ENCODE data around the gene CHAF1A.

Gene CHAF1A

DNA sequence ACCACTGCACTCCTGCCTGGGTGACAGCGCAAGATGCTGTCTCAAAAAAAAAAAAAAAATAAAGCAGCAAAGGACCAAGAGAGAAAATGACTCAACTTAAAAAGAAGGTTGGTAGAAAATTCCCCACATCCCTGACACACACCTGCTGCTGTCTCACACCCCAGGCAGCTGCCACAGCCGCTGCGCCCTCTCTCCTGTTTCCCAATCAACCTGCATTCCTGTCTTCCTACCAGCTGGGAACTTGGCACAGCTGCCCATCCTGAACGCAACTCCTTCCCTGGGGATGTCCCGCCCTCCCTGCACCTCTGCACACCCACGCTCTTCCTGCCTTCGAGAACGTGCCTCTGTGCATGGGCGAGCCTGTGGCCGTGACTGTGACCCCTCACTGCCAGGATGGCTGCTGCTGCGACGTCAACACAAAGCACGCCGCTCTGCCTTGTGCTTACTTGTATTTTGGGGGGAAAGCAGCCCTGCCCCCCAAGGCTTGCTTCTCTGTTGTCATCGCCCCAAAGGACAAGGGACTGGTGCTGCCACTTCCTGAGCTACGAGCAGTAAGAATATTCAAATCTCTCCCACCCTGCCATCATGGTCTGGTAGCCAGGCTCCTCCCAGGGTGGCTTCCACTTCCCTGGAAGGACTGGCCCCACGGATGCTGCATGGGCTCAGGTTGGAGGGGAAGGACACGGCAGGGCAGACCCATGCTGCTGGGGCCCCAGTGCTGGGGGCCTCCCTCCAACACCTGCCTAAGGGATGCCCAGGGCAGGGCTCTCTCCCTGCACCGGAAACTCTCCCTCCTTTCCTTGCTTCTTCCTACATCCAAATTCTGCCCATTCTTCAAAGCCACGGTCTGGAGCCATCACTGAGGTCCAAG is 22.8 kb upstream of the CHAF1A start:
- no peak for DNase-seq (ENCODE audit: low read depth in 2 of 2, low spot score in 1 of 2)

DNA sequence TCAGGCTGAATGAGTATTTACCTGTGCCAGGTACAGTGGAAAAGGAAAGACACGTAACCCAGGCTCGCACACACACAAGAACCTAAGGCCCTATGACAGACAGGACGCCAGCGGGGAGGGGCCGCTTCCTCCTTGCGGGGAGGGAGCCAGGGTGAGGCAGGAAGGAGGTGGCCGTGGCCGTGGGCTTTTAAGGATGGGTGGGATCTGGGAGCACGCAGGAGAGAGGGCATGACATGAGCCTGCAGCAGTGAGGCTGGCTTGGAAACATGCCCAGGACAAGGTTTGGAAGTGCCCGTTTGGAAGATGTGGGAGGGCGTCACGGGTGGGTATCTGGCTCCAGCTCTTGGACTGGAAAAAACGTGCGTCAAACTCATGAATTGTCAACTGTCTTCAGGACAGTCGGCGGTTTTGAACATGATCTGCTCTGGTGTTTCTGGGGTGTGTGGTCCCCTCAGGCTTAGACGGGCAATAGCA is 22.1 kb upstream of the CHAF1A start:
- DNase-seq (ENCODE audit: low read depth in 2 of 2, low spot score in 1 of 2) = no peak

DNA sequence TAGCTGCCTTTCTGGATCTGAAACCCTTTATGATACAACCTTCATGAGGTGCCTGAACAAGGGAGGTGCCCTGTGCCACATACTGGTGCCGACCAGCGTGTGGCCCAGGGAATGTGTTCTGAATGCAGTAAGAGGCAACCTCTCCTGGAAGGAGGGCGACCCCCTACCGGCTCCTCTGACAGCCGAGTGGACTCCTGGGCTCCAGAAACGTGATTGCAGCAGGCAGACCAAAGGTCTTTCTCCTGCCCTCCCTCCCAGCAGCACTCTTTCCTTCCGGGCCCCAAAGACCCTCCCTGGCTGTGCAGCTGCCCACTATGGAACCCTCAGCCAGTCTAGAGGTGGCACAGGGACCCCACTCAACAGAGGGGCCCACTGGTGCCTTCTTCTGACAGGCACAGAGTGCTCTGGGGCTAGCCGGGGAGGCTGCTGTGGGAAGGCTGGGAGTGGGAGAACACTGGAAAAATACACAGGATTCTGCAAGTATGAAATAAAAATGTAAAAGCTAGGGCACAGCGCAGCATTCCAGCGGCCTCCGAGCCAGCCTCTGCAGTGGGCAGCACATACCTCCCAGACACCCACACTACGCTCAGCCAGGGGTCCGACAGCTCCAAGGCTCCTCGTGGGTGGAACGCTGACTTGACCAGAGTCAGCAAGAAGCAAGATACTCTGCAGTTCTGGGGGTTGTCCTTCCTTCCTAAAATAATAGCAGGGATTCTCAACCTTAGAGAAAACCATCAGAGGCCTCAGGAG is 17.0 kb upstream of the CHAF1A start:
- DNase-seq (ENCODE audit: low read depth in 2 of 2, low spot score in 1 of 2) = no peak

DNA sequence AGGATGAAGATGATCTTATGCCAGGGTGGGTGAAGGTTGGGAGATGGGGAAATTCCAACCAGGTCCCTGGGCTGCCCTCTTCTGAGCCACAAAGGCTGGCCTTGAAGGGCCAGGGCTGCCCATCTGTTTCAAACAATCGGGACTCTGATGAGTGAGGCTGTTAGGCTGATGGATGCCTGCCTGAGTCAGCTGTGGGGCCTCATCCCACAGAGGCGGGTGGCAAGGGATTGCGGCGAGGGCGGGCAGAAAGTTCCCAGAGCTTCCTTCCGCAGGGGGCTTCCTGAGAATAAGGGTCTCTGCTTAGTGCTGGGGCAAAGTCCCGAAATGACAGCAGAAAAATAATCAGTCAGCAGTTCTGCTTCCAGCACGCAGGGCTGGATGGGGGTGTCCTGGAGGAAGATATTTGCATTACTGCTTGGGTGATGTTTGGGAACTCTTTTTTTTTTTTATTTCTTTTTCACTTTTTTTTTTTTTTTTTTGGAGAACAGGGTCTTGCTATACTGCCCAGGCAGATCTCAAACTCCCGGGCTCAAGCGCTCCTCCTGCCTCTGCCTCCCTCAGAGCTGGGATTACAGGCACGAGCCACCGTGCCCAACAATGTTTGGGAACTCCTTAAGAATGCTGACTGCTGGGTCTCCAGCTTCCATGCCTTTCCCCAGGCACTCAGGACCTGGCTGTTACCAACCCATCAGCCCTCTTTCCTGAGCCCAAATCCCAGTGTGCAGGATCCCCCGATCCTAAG is 16.2 kb upstream of the CHAF1A start:
- DNase-seq (ENCODE audit: low read depth in 2 of 2, low spot score in 1 of 2) = no peak

DNA sequence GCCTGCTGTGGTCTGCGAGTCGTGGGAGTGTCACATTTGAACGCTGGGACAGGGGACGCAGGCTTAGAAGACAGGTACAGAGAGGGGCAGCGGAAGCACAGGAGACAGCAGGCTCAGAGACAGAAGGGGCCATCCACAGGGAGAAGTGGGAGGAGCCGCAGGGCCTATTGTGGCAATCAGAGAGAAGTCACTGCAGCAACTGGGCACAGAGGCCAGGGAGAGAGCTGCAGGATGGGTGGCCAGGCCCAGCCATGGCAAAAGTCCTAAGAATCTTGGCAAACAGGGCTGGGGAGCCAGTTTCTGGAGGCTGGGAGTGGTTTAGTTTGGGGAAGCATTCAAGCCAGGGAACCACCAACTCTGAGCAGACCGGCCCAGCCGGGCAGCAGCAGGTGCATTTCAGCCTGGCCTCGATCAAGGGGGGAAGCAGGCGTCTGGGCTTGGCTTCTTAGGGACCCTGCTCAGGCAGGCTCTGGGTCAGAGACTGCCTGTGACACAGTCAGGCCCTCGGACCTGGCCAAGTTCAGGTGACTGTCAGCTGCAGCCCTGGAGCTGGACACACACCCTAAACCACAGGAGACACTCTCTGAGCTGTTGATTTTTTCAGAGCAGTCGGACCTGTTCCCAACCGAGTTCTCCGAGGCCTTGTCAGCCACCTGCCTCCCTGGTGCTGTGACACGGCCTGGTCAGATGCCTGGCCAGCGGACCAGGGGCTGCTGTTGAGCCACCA is 13.9 kb upstream of the CHAF1A start:
- DNase-seq (ENCODE audit: low read depth in 2 of 2, low spot score in 1 of 2) = no peak

DNA sequence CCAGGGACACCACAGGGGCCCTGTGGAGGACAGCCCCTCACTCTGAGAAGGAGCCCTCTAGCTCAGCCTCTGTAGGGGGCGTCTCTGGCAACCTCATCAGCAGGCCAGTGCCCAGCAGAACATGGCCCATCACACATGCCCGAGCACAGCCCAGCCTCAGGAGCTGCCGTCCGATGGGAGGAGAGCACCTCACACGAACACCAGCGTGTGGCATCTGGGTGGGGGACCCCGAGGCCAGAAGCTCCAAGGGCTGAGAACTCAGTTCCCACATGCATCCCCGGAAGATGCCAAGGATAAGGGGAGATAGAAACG is 13.4 kb upstream of the CHAF1A start:
- DNase-seq (ENCODE audit: low read depth in 2 of 2, low spot score in 1 of 2) = no peak

DNA sequence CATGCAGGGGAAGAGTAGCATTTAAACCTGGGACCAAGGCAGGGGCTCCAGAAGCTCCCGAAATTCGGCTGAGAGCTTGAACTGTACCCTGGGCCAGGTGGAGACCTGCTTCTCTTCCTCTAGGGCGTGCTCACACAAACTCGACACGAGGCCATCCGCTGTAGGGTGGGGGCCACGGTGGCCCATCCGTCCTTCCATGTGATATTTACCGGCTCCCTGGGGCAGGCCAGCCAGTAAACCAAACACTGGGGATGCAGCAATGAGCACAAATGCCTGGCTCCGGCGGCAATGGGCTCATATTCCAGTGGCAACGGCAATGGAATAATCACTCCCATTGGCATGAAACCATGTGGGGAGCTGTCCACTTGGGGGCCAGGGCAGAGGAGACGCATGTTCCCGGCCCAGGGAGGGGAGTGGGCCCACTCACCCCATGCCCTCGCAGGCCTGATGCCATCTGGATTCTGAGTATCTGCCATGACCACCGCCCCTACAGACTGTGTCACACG is 12.9 kb upstream of the CHAF1A start:
- no peak for DNase-seq (ENCODE audit: low read depth in 2 of 2, low spot score in 1 of 2)

DNA sequence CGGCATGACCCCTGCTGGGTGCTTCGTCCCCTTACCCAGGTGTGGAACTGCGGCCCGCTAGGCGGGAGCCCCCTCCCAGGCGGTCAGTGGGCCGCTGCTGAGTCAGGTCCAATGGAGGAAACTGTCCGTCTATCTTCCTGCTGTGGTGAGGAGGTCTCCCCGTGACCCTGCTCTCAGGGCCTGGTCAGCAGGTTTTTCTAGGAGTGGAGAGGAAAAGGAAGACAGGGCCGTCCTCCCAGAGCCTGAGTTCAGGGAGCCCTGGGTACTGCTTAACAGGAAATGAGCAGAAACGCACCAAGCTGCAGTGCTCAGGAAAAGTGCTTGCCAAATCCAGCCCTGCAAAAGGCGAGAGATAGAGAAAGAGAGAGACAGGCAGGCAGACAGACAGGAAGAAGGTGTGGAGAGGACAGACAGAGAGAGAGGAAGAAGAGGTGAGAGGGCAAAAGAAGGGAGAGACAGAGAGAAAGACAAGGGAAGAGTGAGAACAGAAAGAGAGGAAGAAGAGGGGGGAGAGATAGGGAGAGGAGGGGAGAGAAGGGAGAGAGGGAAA is 12.3 kb upstream of the CHAF1A start:
- DNase-seq (ENCODE audit: low read depth in 2 of 2, low spot score in 1 of 2) = no peak

DNA sequence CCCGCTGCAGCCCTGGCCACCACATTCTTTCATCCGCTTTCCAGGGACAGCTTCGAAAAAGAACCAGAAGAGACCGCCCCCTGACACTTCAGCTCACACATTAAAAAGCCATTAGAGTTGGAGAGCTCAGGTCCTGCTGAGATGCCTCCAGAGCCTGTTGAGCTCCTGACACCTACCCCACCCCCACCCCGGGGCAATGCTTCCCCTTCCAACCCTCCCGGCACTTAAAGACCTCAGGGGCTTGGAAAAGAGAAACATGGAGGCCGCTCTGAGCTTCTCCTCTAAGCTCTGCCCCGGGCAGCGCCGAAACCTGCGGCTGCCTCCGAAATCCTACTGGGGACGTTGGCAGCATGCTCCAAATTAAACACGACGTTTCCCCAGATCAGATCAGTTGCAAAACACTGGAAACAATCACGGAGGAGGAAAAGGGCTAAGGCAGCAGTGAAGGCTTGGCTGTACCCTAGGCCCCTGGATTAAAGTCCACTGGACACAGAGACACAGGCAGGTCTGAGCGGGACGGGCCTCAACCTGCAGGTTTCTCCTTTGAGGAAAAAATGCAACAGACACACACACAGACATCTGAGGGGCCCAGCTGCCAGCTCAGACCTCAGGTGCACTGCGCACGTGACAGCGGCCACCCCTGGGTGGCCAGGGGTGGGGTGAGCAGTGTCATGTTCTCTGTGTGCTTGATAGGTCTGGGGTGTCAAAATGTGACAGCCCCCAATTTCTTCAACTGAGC is 11.7 kb upstream of the CHAF1A start:
- no peak for DNase-seq (ENCODE audit: low read depth in 2 of 2, low spot score in 1 of 2)

DNA sequence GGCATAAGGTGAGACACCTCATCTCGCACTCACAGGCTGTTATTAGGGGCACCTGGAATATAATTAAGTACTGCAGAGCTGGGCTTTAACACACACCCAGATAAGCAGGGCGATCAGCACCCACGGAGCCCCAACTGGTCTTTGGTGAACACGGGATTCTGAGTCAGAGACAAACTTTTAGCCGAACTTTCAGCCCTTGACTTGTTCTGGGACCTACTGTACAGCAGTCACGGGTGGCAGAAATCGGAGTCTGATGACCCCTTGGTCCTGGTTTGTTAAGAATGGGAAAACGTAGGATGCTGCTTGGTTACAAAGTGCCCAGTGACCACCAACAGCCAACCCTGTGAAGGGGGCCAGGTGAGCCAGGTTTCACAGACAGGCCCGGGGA is 11.1 kb upstream of the CHAF1A start:
- no peak for DNase-seq (ENCODE audit: low read depth in 2 of 2, low spot score in 1 of 2)

DNA sequence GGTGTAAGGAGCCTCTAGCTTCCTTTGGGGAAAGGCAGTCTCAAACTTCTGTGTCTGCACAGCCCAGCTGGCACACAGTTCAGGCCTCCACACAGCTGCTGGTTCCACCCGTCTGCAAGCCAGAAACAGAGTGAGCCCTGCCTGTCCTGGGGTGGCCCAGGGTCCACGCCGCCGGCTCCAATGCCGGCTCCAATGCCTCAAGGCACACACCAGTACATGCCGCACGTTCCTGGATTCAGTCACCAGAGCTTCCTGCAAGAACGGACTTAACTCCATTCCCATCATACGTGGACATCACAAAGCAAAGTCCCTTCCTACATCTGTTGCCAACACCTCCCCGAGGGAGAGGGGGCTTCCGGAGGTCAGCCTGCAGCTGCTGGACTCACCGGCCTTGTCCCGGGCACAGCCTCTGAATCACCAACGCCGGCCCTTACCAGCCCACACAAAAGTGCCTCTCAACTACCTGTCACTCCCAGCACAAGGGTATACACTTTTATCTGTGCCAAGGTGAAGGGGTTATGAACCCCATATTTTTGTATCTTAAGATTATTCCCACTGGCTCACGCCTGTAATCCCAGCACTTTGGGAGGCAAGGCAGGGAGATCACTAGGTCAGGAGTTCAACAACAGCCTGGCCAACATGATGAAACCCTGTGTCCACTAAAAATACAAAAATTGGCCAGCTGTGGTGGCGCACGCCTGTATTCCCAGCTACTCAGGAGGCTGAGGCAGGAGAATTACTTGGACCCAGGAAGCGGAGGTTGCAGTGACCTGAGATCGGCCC is 10.5 kb upstream of the CHAF1A start:
- DNase-seq (ENCODE audit: low read depth in 2 of 2, low spot score in 1 of 2) = no peak

DNA sequence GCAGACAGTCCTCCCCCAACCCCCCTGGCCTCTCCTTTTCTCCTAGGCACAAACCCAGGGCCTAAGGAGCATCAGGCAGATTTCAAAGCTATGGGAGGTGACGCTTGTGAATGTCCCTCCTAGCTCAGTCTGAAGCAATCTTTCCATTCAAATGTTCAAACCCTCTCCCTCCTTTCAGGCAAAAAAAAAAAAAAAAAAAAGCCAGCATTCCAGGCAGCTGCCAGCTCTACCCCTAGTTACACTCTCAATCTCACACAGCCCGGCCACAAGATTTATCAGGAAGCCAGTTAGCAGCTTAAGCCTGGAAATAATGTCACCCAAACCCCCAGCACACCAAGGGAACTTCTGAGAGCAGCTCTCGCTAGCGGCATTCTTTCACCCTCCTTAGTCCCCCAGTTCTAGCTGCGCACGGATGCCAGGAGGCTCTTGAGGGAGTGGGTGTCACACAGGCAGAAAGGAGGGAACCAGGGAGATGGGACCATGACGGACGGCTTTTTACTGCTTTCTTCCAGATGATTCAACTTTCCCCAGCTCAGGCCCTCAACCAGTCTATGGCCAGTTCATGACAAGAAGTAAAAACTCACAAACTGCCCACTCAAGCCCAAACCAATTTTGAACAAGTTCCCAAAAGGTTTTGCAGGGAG is 8.4 kb upstream of the CHAF1A start:
- DNase-seq (ENCODE audit: low read depth in 2 of 2, low spot score in 1 of 2) = no peak

DNA sequence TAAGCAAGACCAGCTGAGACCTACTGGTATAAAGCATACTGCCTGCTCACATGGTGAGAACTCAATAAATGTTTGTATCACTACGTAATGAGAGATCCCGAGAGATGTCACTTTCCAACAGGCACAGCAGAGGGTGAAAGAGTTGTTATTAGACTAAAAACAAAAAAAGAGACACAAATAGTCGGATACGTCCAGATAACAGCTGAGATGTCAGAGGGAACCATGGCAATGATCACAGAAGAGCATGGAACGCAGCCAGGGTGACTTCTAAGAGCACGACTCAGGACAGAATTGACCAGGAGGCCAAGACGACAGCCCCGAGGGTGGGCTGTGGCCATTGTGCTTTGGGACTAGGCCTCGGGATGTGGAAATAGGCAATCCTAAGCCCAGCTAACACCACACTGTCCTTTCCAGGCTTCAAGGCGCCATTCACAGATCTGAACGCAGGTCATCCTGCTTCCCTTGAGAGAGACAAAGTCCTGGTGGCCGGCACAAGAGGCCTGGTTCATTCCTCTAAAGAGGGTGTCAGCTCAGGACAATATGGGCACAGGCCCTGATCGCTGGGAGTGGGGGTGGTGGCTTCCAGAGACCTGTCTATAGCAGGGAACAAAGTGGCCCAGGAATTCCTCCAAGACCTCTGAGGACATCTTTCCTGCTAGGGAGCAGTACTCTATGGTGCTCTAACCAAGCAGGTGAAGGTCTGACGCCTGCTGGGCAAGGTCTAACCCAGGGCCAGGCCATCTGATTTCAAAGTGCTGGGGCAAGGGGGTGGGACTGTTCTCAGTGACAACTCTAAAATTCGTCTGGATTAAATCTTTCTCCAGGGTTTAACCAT is 5.3 kb upstream of the CHAF1A start:
- no peak for DNase-seq (ENCODE audit: low read depth in 2 of 2, low spot score in 1 of 2)

DNA sequence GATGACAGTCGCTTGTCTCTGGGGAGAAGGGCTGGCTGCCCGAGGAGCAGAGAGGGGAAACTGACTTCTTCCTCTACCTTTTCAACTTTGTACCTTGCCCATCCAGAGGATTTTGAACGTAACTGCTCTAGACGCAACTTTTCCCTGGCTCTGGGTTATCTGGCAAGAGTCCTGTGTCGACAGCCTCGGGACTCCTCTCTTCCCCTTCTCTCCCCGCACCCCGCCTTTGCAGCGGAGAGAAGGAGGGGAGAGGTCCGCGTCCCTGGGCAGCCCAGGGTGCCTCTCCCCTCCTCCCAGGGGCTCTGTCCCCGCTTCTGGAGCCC is 2.7 kb upstream of the CHAF1A start:
- DNase-seq (ENCODE audit: low read depth in 2 of 2, low spot score in 1 of 2) = no peak

DNA sequence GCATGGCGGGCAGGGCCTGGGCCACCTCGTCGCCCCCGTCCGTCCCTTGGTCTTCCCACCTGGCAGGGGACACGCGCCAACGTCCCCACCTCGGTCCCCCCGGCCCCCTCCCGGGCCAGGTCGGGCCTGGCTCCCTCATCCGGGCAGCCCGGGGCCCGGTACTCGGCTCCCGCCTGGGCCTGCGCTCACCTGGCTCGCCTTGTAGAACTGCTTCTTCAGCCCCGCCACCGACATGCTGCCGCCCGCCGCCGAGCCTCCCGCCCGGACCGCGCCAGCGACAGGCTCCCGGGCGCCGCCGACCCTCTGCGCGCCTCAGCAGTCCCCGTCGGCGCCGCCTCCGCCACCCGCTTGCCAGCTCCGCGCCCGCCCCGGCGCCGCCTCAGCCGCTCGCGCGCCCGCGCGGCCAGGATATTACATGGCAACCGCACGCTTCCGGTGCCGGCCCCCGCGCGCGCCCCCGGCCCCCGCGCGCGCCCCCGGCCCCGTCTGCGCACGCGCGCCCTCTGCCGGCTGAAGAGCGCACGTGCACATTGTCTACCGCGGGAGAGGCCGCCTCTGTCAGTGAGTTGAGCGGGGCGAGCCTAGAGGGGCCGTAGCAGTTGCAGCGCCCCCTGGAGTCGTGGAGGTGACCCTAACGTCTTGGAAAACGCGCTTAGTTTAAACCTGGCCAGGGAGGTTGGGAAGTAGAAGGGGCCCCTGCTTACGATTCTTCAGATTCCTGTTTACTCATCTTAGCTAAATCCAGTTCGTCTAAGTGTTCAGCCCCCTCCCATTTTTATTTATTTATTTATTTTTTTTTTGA is 2.1 kb upstream of the CHAF1A start, which contains the start of gene SH3GL1:
TSS of gene SH3GL1 (minus strand) at position 413 of the 802 bp plus-strand sequence. CDS start at position 234, 179 bp downstream.
- peak; percentile 88 to 89 for DNase-seq (ENCODE audit: low read depth in 2 of 2, low spot score in 1 of 2)

DNA sequence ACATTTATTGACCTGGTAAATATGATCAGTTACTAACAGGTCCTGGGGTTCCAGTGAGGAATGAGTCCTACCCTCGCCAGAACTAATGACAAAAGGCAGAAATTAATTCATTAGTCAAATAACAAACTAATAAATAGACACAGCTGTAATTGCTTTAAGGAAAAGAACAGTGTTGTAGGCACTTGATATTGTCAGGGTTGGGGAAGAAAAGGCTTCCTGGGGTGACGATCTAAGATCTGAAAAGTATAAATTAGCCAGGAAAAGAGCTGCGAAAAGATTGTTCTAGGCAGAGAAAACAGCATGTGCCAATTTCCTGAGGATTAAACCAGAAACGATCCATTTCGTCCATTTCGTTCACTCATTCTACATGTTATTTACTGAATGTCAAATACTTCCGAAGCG is 670 bp upstream of the CHAF1A start:
- DNase-seq (ENCODE audit: low read depth in 2 of 2, low spot score in 1 of 2) = no peak
